SK-N-SH treated with all-trans-retinoic acid at 6 μM for 48 hours (cell line): ENCODE results near the gene CFAP100.

Source experiments
- CSDC2 ChIP-seq: fragments of 250-450 bp; sonication (Bioruptor Pico); IDR thresholded peaks from 2 replicates; pipeline ENCODE4 v1.5.0; 2020; ENCODE audit warnings: mild to moderate bottlenecking, moderate library complexity
- ISL1 ChIP-seq: fragments of 250-450 bp; sonication (Bioruptor Pico); IDR thresholded peaks from 2 replicates; pipeline ENCODE4 v2.1.2; 2022; ENCODE audit warnings: mild to moderate bottlenecking, moderate library complexity
- OSR1 ChIP-seq: fragments of 250-450 bp; sonication (Bioruptor Pico); IDR thresholded peaks from 2 replicates; pipeline ENCODE4 v1.8.0; 2022; ENCODE audit warnings: moderate library complexity, mild to moderate bottlenecking, inconsistent platforms
- PPARA ChIP-seq: fragments of 250-450 bp; sonication (Bioruptor Pico); IDR thresholded peaks from 2 replicates; pipeline ENCODE4 v1.5.0; 2020; ENCODE audit warnings: mild to moderate bottlenecking, borderline replicate concordance
- SNAI2 ChIP-seq: fragments of 250-450 bp; sonication (Bioruptor Pico); IDR thresholded peaks from 2 replicates; pipeline ENCODE4 v1.5.0; 2020; ENCODE audit warnings: mild to moderate bottlenecking, moderate library complexity
- ZFP3 ChIP-seq: fragments of 250-450 bp; sonication (Bioruptor Pico); IDR thresholded peaks from 2 replicates; pipeline ENCODE4 v1.5.0; 2020; ENCODE audit warnings: mild to moderate bottlenecking, moderate library complexity

- TF ChIP-seq OSR1: no peak
- no peak for TF ChIP-seq CSDC2 (CRISPR knock-in tag)
- TF ChIP-seq ZFP3 (CRISPR knock-in tag): no peak
- TF ChIP-seq SNAI2 (CRISPR knock-in tag): no peak
- TF ChIP-seq PPARA (CRISPR knock-in tag): no peak
- no peak for TF ChIP-seq ISL1 (CRISPR knock-in tag)
Measured at GRCh38 chr3:126354776-126355175, 39.9 kb upstream of the CFAP100 start.
